HEK293T (cell line): ENCODE data around the gene CDS1.

Source experiments
- CTCF ChIA-PET: fragments of 350-600 bp; formaldehyde crosslinking; extraction: SDS; loops from one replicate; lab custom pipeline; 2021; ENCODE audit warnings: antibody characterized with exemption, inconsistent platforms; lab: Yijun Ruan, JAX
- POLR2A ChIA-PET: fragments of 350-600 bp; formaldehyde crosslinking; extraction: SDS; loops from one replicate; lab custom pipeline; 2020; ENCODE audit warnings: antibody characterized with exemption, inconsistent platforms; lab: Yijun Ruan, JAX
- DNase-seq: peaks from one replicate; pipeline ENCODE4 v3.0.0; 2012; ENCODE audit warnings: mixed read lengths; ENCODE audit errors: extremely low spot score
- ARNT ChIP-seq: fragments of 450-650 bp; IDR thresholded peaks from 2 replicates; pipeline ENCODE4 v1.6.1; 2017; ENCODE audit warnings: mild to moderate bottlenecking
- BHLHE40 ChIP-seq: fragments of 450-650 bp; IDR thresholded peaks from 2 replicates; pipeline ENCODE4 v1.6.1; 2016; ENCODE audit warnings: mild to moderate bottlenecking, moderate library complexity, borderline replicate concordance
- CTBP1 ChIP-seq: fragments of 450-650 bp; IDR thresholded peaks from 2 replicates; pipeline ENCODE4 v1.6.1; 2016; ENCODE audit warnings: borderline replicate concordance
- ELF4 ChIP-seq: fragments of 450-650 bp; IDR thresholded peaks from 2 replicates; pipeline ENCODE4 v1.6.1; 2017; ENCODE audit warnings: antibody characterized with exemption
- FOXA1 ChIP-seq: fragments of 450-650 bp; IDR thresholded peaks from 2 replicates; pipeline ENCODE4 v1.6.1; 2016; ENCODE audit warnings: mild to moderate bottlenecking
- FOXK2 ChIP-seq: fragments of 450-650 bp; IDR thresholded peaks from 2 replicates; pipeline ENCODE4 v1.6.1; 2016; ENCODE audit warnings: mild to moderate bottlenecking
- FOXM1 ChIP-seq: fragments of 450-650 bp; IDR thresholded peaks from 2 replicates; pipeline ENCODE4 v1.6.1; 2017; ENCODE audit warnings: mild to moderate bottlenecking, borderline replicate concordance
- HDGF ChIP-seq: fragments of 450-650 bp; IDR thresholded peaks from 2 replicates; pipeline ENCODE4 v1.6.1; 2017; ENCODE audit warnings: antibody characterized with exemption, borderline replicate concordance
- L3MBTL2 ChIP-seq: fragments of 450-650 bp; conservative IDR thresholded peaks from 2 replicates; pipeline ENCODE4 v1.6.1; 2016; ENCODE audit warnings: mild to moderate bottlenecking
- LEF1 ChIP-seq: fragments of 450-650 bp; IDR thresholded peaks from 2 replicates; pipeline ENCODE4 v1.6.1; 2017; ENCODE audit warnings: mild to moderate bottlenecking, borderline replicate concordance
- NFRKB ChIP-seq: fragments of 450-650 bp; IDR thresholded peaks from 2 replicates; pipeline ENCODE4 v1.6.1; 2016; ENCODE audit warnings: mild to moderate bottlenecking, moderate library complexity
- SP1 ChIP-seq: fragments of 450-650 bp; IDR thresholded peaks from 2 replicates; pipeline ENCODE4 v1.6.1; 2017
- SUZ12 ChIP-seq: fragments of 450-650 bp; IDR thresholded peaks from 2 replicates; pipeline ENCODE4 v1.6.1; 2016; ENCODE audit warnings: mild to moderate bottlenecking
- TARDBP ChIP-seq: fragments of 450-650 bp; IDR thresholded peaks from 2 replicates; pipeline ENCODE4 v1.6.1; 2016
- ZNF384 ChIP-seq: fragments of 450-650 bp; IDR thresholded peaks from 2 replicates; pipeline ENCODE4 v1.6.1; 2016
- TF ChIP-seq, protein P1 (sequence below): fragments of 450-650 bp; IDR thresholded peaks from 2 replicates; pipeline ENCODE4 v1.6.1; 2016

CDS1 gene

GRCh38 chr4:84578540-84579402, 4.2 kb upstream of the CDS1 start:
- no peak for TF ChIP-seq L3MBTL2
- TF ChIP-seq BHLHE40 = no peak
- TF ChIP-seq ARNT = no peak
- no peak for TF ChIP-seq ZNF384
- TF ChIP-seq SUZ12 = no peak
- TF ChIP-seq NFRKB = no peak
- TF ChIP-seq LEF1 = no peak
- TF ChIP-seq, protein P1, sequence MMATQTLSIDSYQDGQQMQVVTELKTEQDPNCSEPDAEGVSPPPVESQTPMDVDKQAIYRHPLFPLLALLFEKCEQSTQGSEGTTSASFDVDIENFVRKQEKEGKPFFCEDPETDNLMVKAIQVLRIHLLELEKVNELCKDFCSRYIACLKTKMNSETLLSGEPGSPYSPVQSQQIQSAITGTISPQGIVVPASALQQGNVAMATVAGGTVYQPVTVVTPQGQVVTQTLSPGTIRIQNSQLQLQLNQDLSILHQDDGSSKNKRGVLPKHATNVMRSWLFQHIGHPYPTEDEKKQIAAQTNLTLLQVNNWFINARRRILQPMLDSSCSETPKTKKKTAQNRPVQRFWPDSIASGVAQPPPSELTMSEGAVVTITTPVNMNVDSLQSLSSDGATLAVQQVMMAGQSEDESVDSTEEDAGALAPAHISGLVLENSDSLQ = no peak
- no peak for TF ChIP-seq HDGF
- TF ChIP-seq TARDBP = no peak
- ChIA-PET CTCF (interaction anchor here (0.5 to 1.9 kb wide), 9 partner anchors 14 to 922 kb away, joined by 3 to 9 read pairs (median 4); partner anchors contain the start of gene WDFY3), POLR2A (interaction anchor here (1.4 kb wide), 1 partner anchor 388 kb away, joined by 12 read pairs; the partner anchor contains the start of gene WDFY3)
- DNase-seq = no peak

DNA sequence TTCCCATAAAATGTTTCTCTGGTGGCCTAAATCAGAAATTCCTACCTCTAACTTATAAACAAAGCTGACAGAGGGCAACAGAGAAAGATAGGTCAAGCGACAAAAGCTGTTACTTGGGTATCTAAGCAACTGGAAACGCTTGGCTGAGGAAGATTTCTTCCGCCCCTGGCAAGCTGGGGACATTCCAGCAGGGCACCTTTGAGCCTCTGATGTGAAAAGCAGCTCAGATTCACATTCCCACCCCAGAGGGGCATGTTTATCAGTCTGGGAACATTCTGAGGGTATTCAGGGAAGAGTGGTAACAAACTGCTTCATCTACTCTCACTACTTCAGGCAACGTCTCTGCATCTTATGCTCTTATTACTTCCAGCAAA, 3.5 kb upstream of the CDS1 start:
- no peak for TF ChIP-seq CTBP1
- TF ChIP-seq NFRKB = no peak
- no peak for TF ChIP-seq ZNF384
- no peak for TF ChIP-seq FOXK2
- TF ChIP-seq L3MBTL2 = no peak
- no peak for TF ChIP-seq ELF4
- TF ChIP-seq LEF1 = no peak
- no peak for TF ChIP-seq SUZ12
- TF ChIP-seq ARNT = no peak
- no peak for TF ChIP-seq FOXA1
- TF ChIP-seq SP1 = no peak
- TF ChIP-seq BHLHE40 = no peak
- CTCF ChIA-PET = interaction anchor here (0.6 to 1.9 kb wide), 4 partner anchors 25 to 922 kb away, joined by 4 to 9 read pairs (median 4); partner anchors contain the start of gene WDFY3
- no peak for DNase-seq
- POLR2A ChIA-PET = interaction anchor here (1.4 kb wide), 1 partner anchor 387 kb away, joined by 12 read pairs; the partner anchor contains the start of gene WDFY3

DNA sequence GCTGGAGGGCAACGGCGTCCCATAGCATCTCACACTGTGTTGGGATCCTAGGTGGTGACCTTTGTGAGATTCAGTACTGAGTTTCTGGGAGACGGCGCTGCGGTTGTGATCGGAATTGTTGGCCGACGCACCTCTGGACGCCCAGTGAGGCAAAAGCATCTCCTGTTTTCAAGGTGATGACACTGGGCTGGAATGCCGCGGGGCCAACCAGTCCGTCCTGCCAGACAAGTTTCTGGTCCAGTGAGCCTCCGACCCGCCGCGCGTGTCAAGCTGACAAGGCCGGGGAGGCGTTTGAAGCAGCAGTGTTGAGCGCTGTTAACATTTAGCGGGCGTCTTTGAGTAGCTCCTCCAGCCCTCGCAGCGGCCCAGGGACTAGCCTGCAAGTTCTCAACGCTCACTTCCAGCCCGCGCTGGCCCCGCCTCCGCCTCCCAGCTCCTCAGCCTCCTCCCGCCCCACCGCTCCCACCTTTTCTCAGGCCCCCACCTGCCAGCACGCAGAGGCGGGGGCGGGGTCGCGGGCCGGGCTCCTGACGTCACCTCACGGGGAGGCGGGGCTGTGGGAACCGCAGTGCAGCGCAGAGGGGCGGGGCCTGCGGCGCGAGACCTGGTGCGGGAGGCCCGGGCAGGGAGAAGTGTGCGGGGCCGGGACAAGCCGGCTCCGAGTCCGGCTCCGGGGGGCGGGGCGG, 482 bp upstream of the CDS1 start:
- ChIA-PET POLR2A (interaction anchor here (0.6 to 1.1 kb wide), 2 partner anchors 83 to 384 kb away, joined by 3 to 5 read pairs; partner anchors contain the start of genes NKX6-1 and WDFY3), CTCF (interaction anchor here (0.6 kb wide), 1 partner anchor 98 kb away, joined by 4 read pairs; no protein-coding TSS in a partner anchor)
- no peak for TF ChIP-seq ARNT
- peak; percentile 94 for DNase-seq

DNA sequence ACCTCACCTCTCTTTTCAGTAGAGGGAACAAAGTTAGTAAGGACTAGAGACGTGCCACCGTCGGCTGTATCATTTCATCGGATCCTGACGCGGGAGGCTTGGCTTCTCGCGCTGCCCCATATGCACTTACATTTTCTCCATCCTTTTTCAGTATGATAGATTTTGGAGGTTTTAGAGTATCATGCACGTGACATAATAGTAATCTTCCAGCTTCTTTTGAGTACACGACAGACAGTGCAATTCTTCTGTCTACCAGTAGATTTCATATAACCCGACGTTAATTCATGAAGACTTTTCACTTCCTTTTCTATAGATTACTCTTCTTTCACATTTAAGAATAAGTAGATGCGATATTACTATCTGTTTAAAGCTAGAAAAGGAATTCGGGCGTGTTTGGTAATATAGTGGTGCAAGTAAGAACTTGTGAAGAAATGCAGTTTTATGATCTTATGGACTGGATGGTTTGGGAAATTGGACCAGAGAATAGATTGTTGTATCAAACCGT, 1.0 kb downstream of the CDS1 start:
- DNase-seq = no peak
- TF ChIP-seq ARNT = no peak
- no peak for TF ChIP-seq ELF4
- no peak for TF ChIP-seq LEF1
- TF ChIP-seq SP1 = no peak
- TF ChIP-seq FOXM1 = no peak
- TF ChIP-seq CTBP1 = no peak
- no peak for TF ChIP-seq HDGF
- TF ChIP-seq ZNF384 = no peak
- no peak for TF ChIP-seq FOXK2
- no peak for TF ChIP-seq NFRKB
- TF ChIP-seq FOXA1 = no peak
- TF ChIP-seq L3MBTL2 = no peak
- no peak for TF ChIP-seq TARDBP
- TF ChIP-seq, protein P1 = no peak
- no peak for TF ChIP-seq BHLHE40
- TF ChIP-seq SUZ12 = no peak
- POLR2A ChIA-PET = interaction anchor here (1.0 kb wide), 1 partner anchor 10 kb away, joined by 3 read pairs; no protein-coding TSS in a partner anchor
- CTCF ChIA-PET = interaction anchor here (0.9 to 1.6 kb wide), 3 partner anchors 8 to 387 kb away, joined by 3 read pairs; no protein-coding TSS in a partner anchor

DNA sequence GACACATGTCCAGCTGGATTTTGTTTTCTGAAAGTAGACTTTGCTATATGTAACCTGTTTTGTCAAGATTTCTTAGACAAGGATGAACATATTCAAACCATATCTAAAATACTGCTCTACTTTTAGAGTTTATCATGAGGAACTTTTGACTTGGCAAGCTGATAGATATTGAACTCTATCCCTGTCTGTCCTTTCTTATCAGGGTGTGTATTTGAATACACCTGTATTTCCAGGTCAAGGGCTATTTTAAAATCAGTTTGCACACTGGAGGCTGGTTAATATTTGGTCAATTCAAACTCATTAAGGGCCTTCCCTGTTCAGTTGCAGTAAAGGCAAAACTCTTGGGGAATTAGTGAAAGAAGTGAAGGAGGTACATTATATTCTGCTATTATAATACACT, 2.3 kb downstream of the CDS1 start:
- ChIA-PET POLR2A (no interaction called here), CTCF (no interaction called here)
- TF ChIP-seq ZNF384 = no peak
- TF ChIP-seq L3MBTL2 = no peak
- TF ChIP-seq HDGF = no peak
- no peak for TF ChIP-seq LEF1
- TF ChIP-seq SUZ12 = no peak
- no peak for TF ChIP-seq NFRKB
- TF ChIP-seq FOXM1 = no peak
- TF ChIP-seq SP1 = no peak
- TF ChIP-seq FOXK2 = no peak
- DNase-seq = no peak

DNA sequence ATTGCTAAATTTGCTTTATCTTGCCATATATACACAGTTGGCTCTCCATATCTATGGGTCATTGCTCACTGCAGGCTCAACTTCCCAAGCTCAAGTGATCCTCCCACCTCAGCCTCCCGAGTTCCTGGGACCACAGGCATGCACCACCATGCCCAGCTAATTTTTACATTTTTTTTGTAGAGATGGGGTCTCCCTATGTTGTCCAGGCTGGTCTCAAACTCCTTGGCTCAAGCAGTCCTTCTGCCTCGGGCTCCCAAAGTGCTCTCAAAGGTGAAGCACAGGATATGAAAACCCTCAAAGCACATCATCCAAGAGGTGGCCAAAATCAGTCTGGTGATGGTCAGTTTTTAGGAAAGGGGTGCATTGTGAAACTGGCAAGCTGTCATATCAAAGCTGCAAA, 11.8 kb downstream of the CDS1 start:
- no peak for DNase-seq
- TF ChIP-seq TARDBP (no peak), ARNT (no peak), L3MBTL2 (no peak), BHLHE40 (no peak), ELF4 (no peak), CTBP1 (no peak), FOXA1 (no peak)
- TF ChIP-seq, protein P1 = no peak
- ChIA-PET CTCF (no interaction called here), POLR2A (no interaction called here)
